GM21447 (cell line): ENCODE measurements around the gene SEMA6B.

Experiments used
- ATAC-seq: cut with Tn5 transposase; IDR thresholded peaks from one replicate; pipeline ENCODE4 v1.9.1; 2021; ENCODE audit not compliant: unreplicated experiment

SEMA6B gene

DNA sequence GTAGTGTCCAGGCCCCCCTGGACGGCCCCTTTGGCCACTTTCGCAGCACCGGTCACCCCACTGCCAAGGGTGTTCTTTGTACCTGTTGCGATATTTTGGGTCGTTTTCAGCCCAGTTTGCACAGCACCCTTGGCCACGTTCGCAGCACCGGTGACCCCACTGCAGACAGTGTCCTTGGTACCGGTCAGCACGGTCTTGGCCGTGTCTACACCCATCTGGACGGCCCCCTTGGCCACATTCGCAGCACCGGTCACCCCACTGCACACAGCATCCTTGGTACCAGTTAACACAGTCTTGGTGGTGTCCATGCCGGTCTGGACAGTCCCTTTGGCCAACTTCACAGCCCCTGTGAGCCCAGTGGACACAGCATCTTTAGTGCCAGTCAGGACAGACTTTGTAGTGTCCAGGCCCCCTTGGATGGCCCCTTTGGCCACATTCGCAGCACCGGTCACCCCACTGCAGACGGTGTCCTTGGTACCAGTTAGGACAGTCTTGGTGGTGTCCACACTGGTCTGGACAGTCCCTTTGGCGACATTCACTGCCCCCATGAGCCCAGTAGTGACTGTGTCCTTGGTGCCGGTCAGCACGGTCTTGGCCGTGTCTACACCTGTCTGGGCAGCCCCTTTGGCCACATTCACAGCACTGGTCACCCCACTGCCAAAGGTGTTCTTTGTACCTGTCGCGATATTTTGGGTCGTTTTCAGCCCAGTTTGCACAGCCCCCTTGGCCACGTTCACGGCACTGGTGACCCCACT is 48.0 kb downstream of the SEMA6B start:
- ATAC-seq: no peak

DNA sequence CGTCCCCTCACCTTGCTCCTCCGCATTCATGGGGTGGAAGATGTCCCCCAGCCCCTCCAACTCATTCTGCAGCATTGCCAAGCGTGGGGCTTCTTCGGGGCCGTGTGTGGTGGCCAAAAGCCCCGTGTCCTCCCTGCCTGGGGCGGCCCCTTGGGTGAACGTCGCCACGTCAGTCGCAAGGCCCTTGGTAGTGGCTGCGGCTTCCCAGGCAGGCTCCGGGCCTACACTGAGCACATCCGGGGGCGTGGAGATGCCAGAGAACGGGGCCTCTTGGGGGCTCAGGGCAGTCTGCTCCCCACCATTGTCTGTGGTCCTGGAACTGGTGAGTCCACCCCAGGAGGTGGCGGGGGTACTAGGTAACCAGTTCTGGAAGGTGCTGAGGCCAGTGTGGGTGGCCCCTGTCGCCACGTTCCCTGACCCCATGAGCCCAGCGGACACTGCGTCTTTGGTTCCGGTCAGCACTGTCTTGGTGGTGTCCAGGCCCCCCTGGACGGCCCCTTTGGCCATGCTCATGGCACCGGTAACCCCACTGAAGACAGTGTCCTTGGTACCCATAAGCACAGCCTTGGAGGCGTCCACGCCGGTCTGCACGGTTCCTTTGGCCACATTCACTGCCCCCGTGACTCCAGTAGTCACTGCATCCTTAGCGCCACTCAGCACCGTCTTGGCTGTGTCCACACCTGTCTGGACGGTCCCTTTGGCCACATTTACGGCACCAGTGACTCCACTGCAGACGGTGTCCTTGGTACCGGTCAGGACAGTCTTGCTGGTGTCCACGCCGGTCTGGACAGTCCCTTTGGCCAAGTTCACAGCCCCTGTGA is 48.8 kb downstream of the SEMA6B start:
- ATAC-seq: no peak

DNA sequence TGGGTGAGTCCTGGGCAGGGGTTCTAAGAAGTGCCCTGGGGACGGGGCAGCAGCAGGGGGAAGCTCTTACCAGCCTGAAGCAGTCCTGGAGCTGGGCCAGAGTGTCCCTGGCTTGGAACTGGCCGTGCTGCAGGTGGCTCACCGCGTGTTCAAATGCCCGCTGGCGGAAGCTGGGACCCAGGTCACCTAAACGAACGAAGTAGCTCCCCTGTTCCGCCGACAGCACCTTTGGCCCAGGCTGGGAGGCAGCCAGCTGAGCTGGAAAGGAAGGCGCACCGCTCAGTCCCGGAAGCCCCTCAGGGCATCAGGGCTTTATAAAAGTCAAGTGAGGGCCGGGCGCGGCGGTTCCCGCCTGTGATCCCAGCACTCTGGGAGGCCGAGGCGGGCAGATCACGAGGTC is 50.8 kb downstream of the SEMA6B start:
- ATAC-seq: no peak

DNA sequence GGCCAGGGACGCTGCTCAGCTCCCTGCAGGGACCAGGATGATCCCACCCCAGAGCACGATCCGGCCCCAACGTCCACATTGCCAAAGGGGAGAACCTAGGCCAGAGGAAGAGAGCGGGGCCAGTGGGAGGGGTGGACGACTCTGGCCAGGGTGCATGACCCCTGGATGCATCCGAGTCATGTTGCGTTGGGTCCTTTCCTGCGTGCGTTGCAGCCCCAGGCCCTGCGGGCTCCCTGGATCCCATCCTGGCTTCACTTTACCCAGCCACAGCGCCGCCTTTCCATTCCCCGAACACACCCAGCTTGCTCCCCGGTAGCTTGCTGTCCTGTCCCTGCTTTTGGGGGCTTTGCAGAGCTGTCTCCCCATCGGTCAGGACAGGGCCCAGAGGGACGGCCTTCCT is 51.7 kb downstream of the SEMA6B start:
- ATAC-seq: no peak

DNA sequence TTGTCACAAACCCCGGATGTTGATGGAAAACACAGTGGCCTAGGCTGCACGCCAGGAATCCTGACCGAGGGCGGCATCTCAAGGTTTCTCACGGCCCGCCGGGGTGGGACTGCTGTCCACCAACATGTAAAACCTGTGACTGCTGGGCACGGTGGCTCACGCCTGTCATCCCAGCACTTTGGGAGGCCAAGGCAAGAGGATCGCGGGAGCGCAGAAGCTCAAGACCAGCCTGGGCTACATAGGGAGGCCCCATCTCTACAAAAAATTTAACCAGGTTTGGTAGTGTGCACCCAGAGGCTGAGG is 52.4 kb downstream of the SEMA6B start:
- ATAC-seq: no peak

DNA sequence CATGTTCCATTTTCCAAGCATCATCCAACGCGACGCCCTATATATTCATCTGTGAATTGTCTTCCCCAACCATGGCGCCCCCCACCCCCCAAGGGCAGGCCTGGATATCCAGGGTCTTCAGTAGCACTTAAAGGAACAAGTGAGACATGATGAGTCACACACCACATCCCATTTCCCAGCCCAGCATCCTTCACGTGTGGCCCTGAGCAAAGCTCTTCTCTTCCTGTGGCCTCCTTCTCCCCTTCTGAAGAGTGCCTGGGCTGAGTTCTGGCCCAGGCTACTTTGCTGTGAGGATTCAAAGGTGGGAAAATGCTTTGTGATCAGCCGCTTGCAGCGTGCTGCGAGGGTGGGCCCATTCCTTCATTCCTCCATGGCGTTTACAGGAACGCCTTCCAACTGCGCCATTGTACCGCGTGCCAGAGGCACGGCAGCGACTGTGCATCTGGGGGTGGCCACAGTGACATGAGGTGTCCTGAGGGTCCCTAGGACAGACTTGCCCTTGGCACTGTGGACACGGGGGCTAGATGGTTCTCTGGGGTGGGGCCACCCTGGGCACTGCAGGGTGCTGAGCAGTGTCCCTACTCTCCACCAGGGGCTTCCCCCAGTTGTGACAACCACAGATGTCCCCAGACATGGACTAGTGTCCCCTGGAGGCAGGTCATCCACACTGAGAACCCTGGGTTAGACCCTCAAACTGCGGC is 52.9 kb downstream of the SEMA6B start:
- ATAC-seq: no peak

DNA sequence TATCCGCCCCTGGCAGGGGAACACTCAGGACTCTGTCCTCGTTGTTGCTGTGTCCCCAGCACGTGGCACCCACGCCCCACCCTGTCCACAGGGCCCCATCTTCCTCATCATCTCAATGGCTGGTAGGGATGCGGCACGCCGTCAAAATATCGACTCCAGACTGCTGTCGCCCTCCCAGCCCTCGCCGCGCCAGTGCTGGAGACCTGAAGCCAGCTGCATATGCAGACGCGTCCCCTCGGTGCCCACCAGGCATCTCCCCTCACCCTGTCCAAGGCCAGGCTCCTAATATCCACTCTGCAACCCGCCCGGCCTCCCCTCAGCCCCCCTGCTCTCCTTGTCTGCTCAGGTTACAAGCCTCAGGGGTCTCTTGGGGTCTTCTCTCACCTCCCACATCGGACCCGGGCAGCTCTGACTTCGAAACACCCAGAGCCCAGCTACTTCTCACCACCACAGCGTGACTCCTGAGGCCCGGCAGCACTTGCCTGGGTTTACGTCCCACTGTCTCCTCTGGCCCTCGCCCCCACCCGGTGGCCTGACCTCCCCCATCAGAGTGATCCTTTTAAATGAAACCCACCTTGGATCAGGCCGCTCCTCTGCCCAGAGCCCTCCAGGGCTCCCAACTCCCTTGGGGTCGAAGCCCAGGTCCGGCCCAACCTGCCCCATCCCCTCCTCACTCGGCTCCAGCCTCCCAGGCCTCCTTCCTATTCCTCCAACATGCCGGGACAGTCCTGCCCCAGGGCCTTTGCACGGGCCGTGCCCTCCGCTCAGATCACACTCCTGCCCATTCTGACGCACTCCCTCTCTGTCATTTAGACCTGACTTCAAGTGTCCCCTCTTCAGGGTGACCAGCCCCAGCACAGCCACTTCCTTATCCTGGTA is 53.7 kb downstream of the SEMA6B start:
- no peak for ATAC-seq

DNA sequence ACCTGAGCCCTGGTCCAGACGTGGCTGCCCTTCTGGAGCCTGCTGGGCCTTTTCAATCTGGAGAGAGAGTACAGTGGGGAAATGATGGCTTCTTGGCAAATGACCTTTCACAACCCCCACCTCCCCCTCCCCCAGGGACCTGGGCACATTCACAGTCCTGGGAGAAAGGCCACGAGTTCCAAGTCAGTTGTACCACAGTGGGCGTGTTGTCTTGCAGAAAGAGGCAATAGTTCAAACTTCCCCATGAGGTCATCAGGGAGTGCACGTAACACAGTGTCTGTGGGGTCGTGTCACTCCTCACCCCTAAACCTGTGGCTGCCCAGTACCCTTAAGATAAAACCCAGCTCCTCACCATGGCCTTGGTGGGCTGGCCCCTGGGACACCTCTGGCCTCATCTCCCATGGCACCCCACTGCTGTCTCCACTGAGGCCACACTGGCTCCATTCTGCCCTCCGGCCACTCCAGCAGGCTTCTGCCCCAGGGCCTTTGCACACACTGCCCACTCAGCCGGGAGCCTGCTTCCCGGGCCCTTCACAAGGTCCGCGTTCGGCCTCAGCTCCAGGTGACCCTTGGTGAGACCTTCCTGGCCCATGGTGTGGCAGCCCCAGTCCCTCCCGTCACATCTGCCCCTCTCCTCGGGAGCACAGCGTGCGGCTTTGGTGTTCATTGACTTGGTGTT is 54.5 kb downstream of the SEMA6B start:
- ATAC-seq: no peak

DNA sequence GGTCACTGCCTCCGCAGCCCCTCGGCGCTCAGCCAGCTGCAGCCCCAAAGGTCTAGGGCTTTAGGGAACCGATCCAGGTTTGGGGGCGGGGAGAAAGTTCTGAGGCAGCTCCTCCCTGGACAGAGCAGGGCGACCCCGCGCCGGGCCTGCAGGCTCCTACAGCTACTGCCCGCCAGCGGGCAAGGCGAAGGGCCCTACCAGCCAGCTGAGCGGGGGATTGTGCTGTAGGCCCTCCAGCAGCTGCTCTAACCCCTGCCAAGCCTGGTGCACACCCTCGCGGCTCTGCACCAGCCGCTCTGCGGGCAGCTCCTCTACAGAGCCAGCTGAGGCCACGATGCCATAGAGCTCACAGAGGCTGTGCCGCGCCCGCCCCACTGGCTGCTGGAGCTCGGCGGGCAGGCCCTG is 55.2 kb downstream of the SEMA6B start:
- ATAC-seq: no peak

DNA sequence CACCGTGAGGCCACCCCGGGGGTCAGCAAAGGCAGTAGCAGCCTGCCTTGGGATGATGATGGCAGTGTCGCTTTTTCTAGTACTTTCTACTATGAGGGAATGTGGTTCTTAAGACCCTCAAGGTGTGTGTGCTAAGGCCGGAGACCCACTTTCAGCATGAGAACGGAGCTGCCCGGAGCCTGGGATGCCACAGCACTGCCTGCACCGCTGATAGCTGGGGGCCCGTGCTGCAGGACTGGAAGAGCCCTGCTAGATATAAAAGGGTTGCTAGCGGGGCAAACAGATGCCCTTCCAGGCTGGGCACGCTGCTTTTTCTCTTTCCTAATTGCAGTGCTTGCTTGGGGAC is 55.7 kb downstream of the SEMA6B start:
- ATAC-seq: no peak

DNA sequence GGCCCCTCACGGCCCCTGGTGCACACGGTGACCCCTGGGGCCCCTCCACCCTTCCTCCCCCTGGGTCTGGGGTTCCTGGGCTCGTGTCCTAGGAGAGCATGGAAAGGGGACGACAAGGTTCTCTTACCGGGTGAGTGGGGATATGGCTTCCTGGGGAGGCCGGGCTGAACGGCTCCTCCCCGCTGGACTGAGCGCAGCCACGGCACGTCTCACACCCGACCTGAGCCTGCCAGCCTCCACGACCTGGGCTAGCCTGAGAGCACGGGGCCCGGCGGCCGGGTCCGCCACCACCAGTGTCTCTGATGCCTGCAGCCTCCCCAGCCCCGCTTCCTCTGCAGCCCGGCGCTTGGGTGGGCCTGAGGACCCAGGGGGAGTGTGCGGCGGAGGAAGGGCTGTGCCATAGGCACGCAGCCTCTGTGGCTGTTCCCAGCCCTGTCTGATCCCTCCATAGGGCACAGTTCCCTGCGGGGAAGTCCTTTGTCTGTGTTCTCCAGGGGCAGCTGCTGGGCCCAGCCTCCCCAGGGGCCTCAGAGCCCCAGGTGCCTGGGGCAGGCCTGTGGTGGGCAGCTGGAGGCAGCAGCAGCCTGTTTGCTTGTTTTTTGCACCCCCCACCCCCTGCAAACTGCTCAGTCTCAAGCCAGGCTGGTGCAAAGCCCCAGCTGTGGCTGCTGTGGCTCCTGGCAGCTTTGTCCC is 56.2 kb downstream of the SEMA6B start:
- ATAC-seq: no peak

DNA sequence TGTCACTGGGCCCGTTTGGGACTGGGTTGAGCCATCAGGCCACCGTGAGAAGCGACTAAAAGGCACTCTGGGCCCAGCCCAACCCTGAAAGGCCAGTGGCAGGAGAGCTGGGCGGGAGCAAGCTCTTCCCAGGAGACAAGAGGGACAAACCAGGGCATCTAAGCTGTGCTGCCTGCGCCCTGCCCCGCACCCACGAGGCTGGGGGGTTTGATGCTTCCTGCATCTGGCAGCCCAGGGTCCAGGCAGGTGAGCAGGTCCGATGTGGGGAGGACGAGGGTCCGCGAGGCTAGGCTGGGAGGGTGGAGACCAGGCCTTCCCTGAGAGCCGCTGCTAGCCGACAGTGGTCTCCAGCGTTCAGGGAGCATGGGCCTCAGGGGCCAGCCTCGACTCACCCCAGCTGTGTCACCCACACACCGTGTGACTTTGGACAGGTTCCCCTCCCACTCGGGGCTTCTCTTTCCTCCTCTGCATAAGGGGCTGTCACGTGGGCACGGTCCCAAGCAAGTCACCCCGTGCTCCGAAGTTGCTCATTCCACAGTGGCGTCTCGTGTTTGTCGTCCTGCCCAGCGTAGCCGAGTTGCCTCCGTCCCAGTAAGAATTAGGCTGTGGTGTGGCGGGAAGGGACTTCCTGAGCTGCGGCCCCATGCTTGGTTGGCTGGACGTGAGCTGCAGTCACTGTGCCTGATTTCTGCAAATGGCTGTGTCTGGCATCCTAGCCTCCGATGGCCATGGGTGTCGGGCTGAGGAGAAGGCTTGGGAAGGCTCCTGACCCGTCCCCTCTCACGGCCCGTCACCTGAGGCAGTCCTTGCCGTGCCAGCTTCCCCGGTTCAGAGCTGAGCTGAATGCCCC is 57.0 kb downstream of the SEMA6B start:
- no peak for ATAC-seq

DNA sequence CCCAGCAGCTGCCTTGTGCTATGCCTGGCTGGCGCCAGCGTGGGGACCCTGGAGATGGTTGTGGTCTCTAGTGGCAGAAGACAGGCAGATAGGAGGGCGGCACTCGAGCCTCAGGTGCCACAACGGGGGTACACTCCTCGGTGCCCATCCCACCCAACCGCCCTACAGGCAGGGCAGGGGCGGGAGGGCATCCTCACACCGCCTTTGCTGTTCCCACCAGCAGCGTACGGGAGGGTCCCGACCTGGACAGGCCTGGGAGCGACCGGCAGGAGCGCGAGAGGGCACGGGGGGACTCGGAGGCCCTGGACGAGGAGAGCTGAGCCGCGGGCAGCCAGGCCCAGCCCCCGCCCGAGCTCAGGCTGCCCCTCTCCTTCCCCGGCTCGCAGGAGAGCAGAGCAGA is 57.8 kb downstream of the SEMA6B start:
- no peak for ATAC-seq

DNA sequence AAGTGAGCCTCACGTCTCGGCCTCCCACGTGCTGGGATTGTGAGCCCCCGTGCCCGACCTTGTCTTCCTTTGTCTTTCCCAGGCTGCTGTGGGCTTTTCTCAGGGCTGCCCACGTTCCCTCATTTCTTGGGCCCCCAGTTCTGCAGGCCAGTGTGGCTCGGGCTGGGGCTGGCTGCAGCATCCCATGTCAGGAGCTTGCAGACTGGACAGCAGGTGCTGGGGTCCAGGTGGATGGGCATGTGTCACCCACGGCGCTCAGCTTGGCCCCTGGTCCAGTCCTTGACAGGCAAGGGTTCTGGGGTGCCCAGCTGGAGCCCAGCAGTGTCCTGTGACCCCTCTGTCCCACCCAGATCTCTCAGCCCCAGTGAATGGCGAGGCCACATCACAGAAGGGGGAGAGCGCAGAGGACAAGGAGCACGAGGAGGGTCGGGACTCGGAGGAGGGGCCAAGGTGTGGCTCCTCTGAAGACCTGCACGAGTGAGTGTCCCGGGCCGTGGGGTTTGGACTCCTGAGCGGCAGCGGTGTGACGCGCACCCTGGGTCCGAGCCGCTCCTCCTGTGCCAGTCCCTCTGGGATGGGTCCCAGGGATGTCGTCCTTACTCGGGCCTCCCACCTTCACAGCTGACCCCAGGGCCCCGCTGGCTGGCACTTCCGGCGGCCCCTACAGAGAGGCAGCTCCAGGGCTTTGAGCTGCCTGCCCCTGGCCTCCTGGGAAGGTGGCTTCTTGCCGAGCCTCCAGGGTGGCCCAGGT is 58.5 kb downstream of the SEMA6B start:
- no peak for ATAC-seq

DNA sequence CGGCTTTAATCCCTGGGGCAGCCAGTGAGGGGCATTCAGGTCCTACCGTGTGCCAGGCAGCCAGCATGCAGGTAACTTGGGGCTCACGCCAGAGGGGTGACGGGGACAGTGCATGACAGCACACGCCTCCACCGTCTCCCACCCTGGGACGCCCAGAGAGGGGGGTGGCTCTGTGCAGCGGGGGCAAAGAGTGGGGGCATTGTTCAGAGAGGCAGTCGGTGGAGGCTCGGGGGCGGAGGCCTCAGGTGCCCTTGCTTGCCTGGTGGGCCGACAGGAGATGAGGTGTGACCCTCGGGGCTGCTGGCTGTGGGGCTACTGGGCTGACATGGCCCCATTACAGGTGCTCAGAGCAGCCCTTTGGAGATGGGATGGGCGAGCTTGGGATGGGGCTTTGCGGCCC is 59.6 kb downstream of the SEMA6B start:
- no peak for ATAC-seq

DNA sequence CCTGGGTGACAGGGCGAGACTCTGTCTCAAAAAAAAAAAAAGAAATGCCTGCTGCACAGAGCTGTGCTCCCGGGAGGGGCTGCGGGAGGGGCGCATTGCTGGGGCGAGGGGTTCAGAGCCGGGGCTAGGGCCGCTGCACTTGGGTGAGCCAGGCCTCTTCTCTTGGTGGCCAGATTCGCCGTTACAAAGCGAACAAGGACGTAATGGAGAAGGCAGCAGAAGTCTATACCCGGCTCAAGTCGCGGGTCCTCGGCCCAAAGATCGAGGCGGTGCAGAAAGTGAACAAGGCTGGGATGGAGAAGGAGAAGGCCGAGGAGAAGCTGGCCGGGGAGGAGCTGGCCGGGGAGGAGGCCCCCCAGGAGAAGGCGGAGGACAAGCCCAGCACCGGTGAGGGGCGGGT is 60.2 kb downstream of the SEMA6B start:
- ATAC-seq: no peak

DNA sequence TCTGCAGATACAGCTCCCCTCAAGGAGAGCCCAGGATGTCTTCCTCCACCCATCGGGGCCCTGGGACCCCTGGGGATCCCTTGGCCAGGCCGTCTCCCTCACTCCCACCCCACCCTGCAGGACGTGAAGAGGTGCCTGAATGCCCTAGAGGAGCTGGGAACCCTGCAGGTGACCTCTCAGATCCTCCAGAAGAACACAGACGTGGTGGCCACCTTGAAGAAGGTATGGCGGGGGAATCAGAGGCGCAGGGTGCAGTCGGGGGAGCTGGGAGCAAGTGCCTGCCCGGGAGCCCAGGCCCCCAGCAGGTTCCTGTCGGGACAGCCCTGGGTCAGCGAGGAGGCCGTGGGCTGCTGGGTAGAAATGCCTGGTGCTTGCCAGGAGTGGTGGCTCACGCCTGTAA is 60.8 kb downstream of the SEMA6B start:
- ATAC-seq: no peak

DNA sequence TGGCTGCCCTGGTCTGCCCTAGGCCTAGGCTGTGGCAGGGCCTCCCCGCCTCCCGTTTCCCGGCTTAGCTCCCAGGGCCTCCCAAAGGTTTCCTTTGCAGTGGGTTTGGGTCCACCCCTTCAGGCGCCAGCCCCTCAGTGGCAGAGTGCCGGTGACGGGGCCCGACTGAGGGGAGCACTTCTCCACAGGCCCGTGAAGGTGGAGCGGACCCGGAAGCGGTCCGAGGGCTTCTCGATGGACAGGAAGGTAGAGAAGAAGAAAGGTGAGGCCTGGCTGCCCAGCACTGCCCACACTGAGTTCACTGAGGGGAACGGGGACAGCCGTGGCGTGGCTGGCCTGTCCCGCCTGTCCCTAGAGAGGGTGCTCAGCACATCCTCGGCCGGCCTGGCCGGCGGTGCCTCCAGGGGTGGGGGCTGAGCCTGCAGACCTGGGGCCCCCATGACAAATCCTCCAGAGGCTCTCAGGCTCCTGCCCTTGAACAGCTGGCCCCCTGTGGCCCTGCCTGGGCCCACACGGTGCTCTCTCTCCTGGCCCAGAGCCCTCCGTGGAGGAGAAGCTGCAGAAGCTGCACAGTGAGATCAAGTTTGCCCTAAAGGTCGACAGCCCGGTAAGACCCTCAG is 61.6 kb downstream of the SEMA6B start:
- no peak for ATAC-seq
